ENCODE data around the gene AGT. TPM values are rescaled to one million over a fixed set of nuclear protein-coding genes. Genes with fewer than 3 reads are reported as not detected.

The AGT gene
- total RNA-seq, 1 experiment from 2014 or later: not detected

GRCh38 chr1:230747127-230747730, 33.3 kb upstream of the AGT start, which contains the start of gene CAPN9:
CAPN9 (plus strand) TSS chr1:230747388; CDS start chr1:230747497, 109 bp downstream.
- no peaks in the 10 kb centered on the region for H3K27me3 ChIP-seq (ENCODE audit: low read length)
- H2AFZ ChIP-seq (ENCODE audit: low read length): no peak within 1 kb of the TSS
- no peak within 1 kb of the TSS for H3K4me2 ChIP-seq (ENCODE audit: low read depth, low read length, poor library complexity, severe bottlenecking)
- no peak within 1 kb of the TSS for H3K4me3 ChIP-seq (ENCODE audit: low read length)
- H3K9me3 ChIP-seq (ENCODE audit: low read length): no peaks in the 10 kb centered on the region
- no peak for DNase-seq
- H3K27ac ChIP-seq (ENCODE audit: low read length): no peak within 1 kb of the TSS
- no peak within 1 kb of the TSS for H3K9ac ChIP-seq (ENCODE audit: low read length)
- H3K9me2 ChIP-seq (replicated peaks; ENCODE audit: insufficient read depth, low read length): no peaks in the 10 kb centered on the region
- no peaks in the 10 kb centered on the region for H4K20me1 ChIP-seq (ENCODE audit: insufficient read depth, low read depth, low read length)
- no peaks in the 10 kb centered on the region for H3K36me3 ChIP-seq (ENCODE audit: insufficient read depth, low read length)
- no peaks in the 10 kb centered on the region for H3K79me2 ChIP-seq (ENCODE audit: low read length)
- peaks cover 15% of the 10 kb centered on the region for H3K4me1 ChIP-seq (ENCODE audit: low read length)

DNA sequence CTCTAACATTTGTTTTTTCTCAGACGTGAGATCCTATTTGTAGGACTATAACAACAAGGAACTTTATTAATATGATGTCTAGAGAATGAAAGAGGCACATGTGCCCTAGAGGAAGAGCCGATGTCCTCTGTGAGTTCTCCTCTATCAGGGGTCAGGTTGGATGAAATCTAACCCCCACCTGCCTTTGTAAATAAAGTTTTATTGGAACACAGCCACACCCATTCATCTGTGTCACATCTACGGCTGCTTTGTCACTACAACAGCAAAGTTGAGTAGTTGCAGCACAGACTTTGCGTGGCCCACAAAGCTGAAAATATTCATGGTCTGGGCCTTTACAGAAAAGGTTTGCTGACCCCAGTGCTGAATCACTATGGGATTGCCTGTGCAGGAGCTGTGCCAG, 32.7 kb upstream of the AGT start:
- H3K9ac ChIP-seq (ENCODE audit: low read length): no peak overlapping the region
- H3K4me1 ChIP-seq (ENCODE audit: low read length): peaks cover 15% of the 10 kb centered on the region
- no peak overlapping the region for H3K27ac ChIP-seq (ENCODE audit: low read length)
- no peaks in the 10 kb centered on the region for H3K36me3 ChIP-seq (ENCODE audit: insufficient read depth, low read length)
- no peaks in the 10 kb centered on the region for H3K79me2 ChIP-seq (ENCODE audit: low read length)
- no peaks in the 10 kb centered on the region for H4K20me1 ChIP-seq (ENCODE audit: insufficient read depth, low read depth, low read length)
- no peaks in the 10 kb centered on the region for H3K9me2 ChIP-seq (replicated peaks; ENCODE audit: insufficient read depth, low read length)
- DNase-seq: no peak
- H2AFZ ChIP-seq (ENCODE audit: low read length): no peak overlapping the region
- no peak overlapping the region for H3K4me2 ChIP-seq (ENCODE audit: low read depth, low read length, poor library complexity, severe bottlenecking)
- H3K9me3 ChIP-seq (ENCODE audit: low read length): no peaks in the 10 kb centered on the region
- no peak overlapping the region for H3K4me3 ChIP-seq (ENCODE audit: low read length)
- no peaks in the 10 kb centered on the region for H3K27me3 ChIP-seq (ENCODE audit: low read length)

- H3K79me2 ChIP-seq (ENCODE audit: low read length): no peaks in the 10 kb centered on the region
- H3K9me3 ChIP-seq (ENCODE audit: low read length): no peaks in the 10 kb centered on the region
- no peak overlapping the region for H3K27ac ChIP-seq (ENCODE audit: low read length)
- peaks cover 14% of the 10 kb centered on the region for H3K4me1 ChIP-seq (ENCODE audit: low read length)
- no peak overlapping the region for H3K9ac ChIP-seq (ENCODE audit: low read length)
- no peak overlapping the region for H3K4me2 ChIP-seq (ENCODE audit: low read depth, low read length, poor library complexity, severe bottlenecking)
- no peak overlapping the region for H3K4me3 ChIP-seq (ENCODE audit: low read length)
- H3K27me3 ChIP-seq (ENCODE audit: low read length): no peaks in the 10 kb centered on the region
- H4K20me1 ChIP-seq (ENCODE audit: insufficient read depth, low read depth, low read length): no peaks in the 10 kb centered on the region
- no peak overlapping the region for H2AFZ ChIP-seq (ENCODE audit: low read length)
- no peaks in the 10 kb centered on the region for H3K9me2 ChIP-seq (replicated peaks; ENCODE audit: insufficient read depth, low read length)
- H3K36me3 ChIP-seq (ENCODE audit: insufficient read depth, low read length): no peaks in the 10 kb centered on the region
- DNase-seq: no peak
These were observed 31.1 kb upstream of the AGT start for GRCh38 chr1:230745071-230745470.

DNA sequence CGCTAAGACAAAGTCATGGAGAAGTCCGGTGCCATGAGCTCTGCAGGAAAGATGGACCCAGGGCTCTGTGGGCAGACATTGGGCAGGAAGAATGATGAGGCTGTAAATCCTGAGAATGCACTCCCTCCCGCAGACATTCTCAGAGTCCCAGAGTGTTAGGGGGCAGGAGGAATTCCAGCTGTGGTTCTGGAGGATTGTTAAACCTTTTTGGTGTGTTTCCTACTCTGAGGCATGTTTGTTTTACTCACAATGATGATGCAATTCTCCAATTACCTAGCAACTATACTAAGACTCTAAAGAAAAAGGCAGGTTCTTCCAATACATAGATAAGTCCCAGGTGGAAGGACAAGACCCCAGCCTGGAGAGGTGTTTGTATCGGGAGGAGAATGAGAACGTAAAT, 30.5 kb upstream of the AGT start:
- no peaks in the 10 kb centered on the region for H4K20me1 ChIP-seq (ENCODE audit: insufficient read depth, low read depth, low read length)
- no peak overlapping the region for H3K4me2 ChIP-seq (ENCODE audit: low read depth, low read length, poor library complexity, severe bottlenecking)
- H3K9me3 ChIP-seq (ENCODE audit: low read length): no peaks in the 10 kb centered on the region
- no peaks in the 10 kb centered on the region for H3K27me3 ChIP-seq (ENCODE audit: low read length)
- H3K4me1 ChIP-seq (ENCODE audit: low read length): peaks cover 7% of the 10 kb centered on the region
- H3K27ac ChIP-seq (ENCODE audit: low read length): no peak overlapping the region
- H3K4me3 ChIP-seq (ENCODE audit: low read length): no peak overlapping the region
- H3K36me3 ChIP-seq (ENCODE audit: insufficient read depth, low read length): no peaks in the 10 kb centered on the region
- H3K9ac ChIP-seq (ENCODE audit: low read length): no peak overlapping the region
- no peak for DNase-seq
- H2AFZ ChIP-seq (ENCODE audit: low read length): no peak overlapping the region
- no peaks in the 10 kb centered on the region for H3K79me2 ChIP-seq (ENCODE audit: low read length)
- H3K9me2 ChIP-seq (replicated peaks; ENCODE audit: insufficient read depth, low read length): no peaks in the 10 kb centered on the region

- Histone ChIP-seq H3K9me2 (replicated peaks; ENCODE audit: insufficient read depth, low read length) (no peaks in the 10 kb centered on the region), H4K20me1 (ENCODE audit: insufficient read depth, low read depth, low read length) (no peaks in the 10 kb centered on the region), H3K36me3 (ENCODE audit: insufficient read depth, low read length) (no peaks in the 10 kb centered on the region), H3K27ac (ENCODE audit: low read length) (no peak overlapping the region), H3K4me3 (ENCODE audit: low read length) (no peak overlapping the region), H2AFZ (ENCODE audit: low read length) (no peak overlapping the region), H3K4me2 (ENCODE audit: low read depth, low read length, poor library complexity, severe bottlenecking) (no peak overlapping the region), H3K79me2 (ENCODE audit: low read length) (no peaks in the 10 kb centered on the region), H3K27me3 (ENCODE audit: low read length) (no peaks in the 10 kb centered on the region), H3K9me3 (ENCODE audit: low read length) (no peaks in the 10 kb centered on the region), H3K4me1 (ENCODE audit: low read length) (peaks cover 3% of the 10 kb centered on the region), H3K9ac (ENCODE audit: low read length) (no peak overlapping the region)
- DNase-seq: no peak
These were observed 30.0 kb upstream of the AGT start for GRCh38 chr1:230743899-230744298.

DNA sequence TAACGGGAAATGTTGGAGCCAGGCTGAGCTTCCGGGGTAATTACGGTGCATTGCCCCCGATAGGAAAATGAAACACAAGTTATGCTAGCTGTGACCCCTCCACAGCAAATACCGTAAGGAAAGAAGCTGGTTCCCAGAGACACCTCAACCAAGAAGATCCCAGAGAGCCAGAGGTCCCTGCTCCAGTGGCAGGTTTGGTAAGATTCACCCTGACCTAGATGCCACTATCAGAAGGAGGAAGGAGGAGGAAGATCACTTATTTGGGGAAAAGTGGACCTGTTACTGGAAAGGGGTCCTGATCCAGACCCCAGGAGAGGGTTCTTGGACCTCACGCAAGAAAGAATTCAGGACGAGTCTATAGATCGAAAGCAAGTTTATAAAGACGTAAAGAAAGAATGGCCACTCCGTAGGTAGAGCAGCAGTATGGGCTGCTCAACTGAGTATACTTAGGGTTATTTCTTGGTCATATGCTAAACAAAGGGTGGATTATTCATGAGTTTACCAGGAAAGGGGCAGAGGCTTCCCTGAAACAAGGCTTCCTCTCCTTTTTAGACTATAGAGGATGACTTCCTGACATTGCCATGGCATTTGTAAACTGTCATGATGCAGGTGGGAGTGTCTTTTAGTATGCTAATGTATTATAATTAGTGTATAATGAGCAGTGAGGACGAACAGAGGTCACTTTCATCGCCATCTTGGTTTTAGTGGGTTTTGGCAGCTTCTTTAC, 25.8 kb upstream of the AGT start:
- H2AFZ ChIP-seq (ENCODE audit: low read length): no peak overlapping the region
- H3K4me1 ChIP-seq (ENCODE audit: low read length): no peaks in the 10 kb centered on the region
- H3K4me2 ChIP-seq (ENCODE audit: low read depth, low read length, poor library complexity, severe bottlenecking): no peak overlapping the region
- H3K27ac ChIP-seq (ENCODE audit: low read length): no peak overlapping the region
- no peaks in the 10 kb centered on the region for H3K9me2 ChIP-seq (replicated peaks; ENCODE audit: insufficient read depth, low read length)
- H3K9me3 ChIP-seq (ENCODE audit: low read length): no peaks in the 10 kb centered on the region
- H3K79me2 ChIP-seq (ENCODE audit: low read length): no peaks in the 10 kb centered on the region
- H3K27me3 ChIP-seq (ENCODE audit: low read length): no peaks in the 10 kb centered on the region
- H3K4me3 ChIP-seq (ENCODE audit: low read length): no peak overlapping the region
- no peaks in the 10 kb centered on the region for H4K20me1 ChIP-seq (ENCODE audit: insufficient read depth, low read depth, low read length)
- H3K36me3 ChIP-seq (ENCODE audit: insufficient read depth, low read length): no peaks in the 10 kb centered on the region
- no peak for DNase-seq
- no peak overlapping the region for H3K9ac ChIP-seq (ENCODE audit: low read length)

DNA sequence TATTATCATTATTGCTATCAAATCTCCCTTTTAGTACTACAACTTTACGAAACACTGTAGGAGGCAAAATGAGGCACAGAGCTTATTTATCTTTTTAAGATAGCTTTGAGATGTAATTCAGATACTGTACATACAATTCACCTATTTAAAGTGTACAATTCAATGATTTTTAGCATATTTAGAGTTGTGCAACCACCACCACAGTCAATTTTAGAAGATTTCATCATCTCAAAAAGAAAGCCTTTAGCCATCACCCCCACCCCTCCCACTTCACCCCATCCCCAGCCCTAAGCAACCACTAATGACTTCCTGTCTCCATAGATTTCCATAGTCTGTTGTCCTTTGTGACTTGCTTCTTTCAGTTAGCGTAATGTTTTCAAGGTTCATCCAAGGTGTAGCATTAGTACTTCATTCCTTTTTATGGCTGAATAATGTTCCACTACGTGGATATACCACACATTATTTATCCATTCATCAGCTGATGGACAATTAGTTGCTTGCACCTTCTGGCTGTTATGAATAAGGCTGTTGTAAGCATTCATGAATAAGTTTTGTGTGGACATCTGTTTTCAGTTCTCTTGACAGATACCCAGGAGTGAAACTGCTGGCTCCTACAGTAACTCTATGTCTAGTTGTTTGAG, 23.8 kb upstream of the AGT start:
- Histone ChIP-seq H3K4me1 (ENCODE audit: low read length) (no peaks in the 10 kb centered on the region), H3K4me2 (ENCODE audit: low read depth, low read length, poor library complexity, severe bottlenecking) (no peak overlapping the region), H3K9me3 (ENCODE audit: low read length) (no peaks in the 10 kb centered on the region), H3K27me3 (ENCODE audit: low read length) (no peaks in the 10 kb centered on the region), H3K79me2 (ENCODE audit: low read length) (no peaks in the 10 kb centered on the region), H3K9ac (ENCODE audit: low read length) (no peak overlapping the region), H3K4me3 (ENCODE audit: low read length) (no peak overlapping the region), H3K36me3 (ENCODE audit: insufficient read depth, low read length) (no peaks in the 10 kb centered on the region), H3K9me2 (replicated peaks; ENCODE audit: insufficient read depth, low read length) (no peaks in the 10 kb centered on the region), H3K27ac (ENCODE audit: low read length) (no peak overlapping the region), H2AFZ (ENCODE audit: low read length) (no peak overlapping the region), H4K20me1 (ENCODE audit: insufficient read depth, low read depth, low read length) (no peaks in the 10 kb centered on the region)
- DNase-seq: no peak

GRCh38 chr1:230735447-230735846, 21.5 kb upstream of the AGT start:
- Histone ChIP-seq H3K9ac (ENCODE audit: low read length) (no peak overlapping the region), H3K4me1 (ENCODE audit: low read length) (no peaks in the 10 kb centered on the region), H4K20me1 (ENCODE audit: insufficient read depth, low read depth, low read length) (no peaks in the 10 kb centered on the region), H3K36me3 (ENCODE audit: insufficient read depth, low read length) (no peaks in the 10 kb centered on the region), H3K27ac (ENCODE audit: low read length) (no peak overlapping the region), H3K79me2 (ENCODE audit: low read length) (no peaks in the 10 kb centered on the region), H3K4me2 (ENCODE audit: low read depth, low read length, poor library complexity, severe bottlenecking) (no peak overlapping the region), H3K9me2 (replicated peaks; ENCODE audit: insufficient read depth, low read length) (no peaks in the 10 kb centered on the region), H2AFZ (ENCODE audit: low read length) (no peak overlapping the region), H3K27me3 (ENCODE audit: low read length) (no peaks in the 10 kb centered on the region), H3K9me3 (ENCODE audit: low read length) (no peaks in the 10 kb centered on the region), H3K4me3 (ENCODE audit: low read length) (no peak overlapping the region)
- DNase-seq: no peak
